GM19467 (cell line): Measurements from ENCODE around the gene AASDH.

Experiments
- ATAC-seq: cut with Tn5 transposase; IDR thresholded peaks from one replicate; pipeline ENCODE4 v1.9.1; 2021; ENCODE audit warnings: mild to moderate bottlenecking, moderate library complexity; ENCODE audit not compliant: unreplicated experiment

Gene AASDH

DNA sequence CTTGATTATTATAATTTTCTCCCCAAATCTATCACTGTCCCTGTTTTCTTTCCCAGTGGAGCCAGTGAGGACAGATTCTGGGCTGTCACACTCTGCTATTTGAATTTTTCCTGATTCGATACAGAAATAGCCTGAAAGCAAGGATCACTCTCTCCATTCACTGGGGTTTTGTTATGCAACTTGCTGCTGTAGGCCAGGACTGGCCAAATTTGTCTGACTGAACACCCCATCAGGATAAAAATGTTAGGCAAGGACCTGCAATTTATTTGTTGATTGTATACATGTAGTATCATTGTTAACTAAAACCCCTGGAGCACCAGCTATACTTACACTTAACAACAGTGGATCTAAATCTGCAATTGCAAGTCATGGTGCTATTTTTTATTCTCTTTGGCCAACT lies 68.7 kb downstream of the AASDH start:
- ATAC-seq, result no peak

DNA sequence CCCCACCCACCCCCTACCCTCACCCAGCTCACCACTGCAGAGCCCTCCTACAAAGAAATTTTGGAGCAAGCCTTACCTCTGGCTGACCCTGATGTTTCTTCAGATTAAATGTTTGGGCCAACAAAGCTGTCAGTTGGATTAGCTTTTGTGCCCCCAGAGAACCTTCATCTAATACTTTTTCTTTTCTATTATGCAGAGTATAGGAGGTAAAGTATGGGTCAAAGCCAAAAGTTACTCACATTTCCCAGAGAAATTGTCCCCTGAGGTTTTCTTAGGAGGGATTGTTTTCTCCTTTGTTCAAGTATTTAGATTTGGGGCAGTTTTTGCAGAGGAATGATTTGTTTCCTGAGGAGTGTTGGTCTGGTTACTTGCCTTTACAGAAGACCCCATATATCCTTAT lies 69.5 kb downstream of the AASDH start:
- no peak for ATAC-seq

DNA sequence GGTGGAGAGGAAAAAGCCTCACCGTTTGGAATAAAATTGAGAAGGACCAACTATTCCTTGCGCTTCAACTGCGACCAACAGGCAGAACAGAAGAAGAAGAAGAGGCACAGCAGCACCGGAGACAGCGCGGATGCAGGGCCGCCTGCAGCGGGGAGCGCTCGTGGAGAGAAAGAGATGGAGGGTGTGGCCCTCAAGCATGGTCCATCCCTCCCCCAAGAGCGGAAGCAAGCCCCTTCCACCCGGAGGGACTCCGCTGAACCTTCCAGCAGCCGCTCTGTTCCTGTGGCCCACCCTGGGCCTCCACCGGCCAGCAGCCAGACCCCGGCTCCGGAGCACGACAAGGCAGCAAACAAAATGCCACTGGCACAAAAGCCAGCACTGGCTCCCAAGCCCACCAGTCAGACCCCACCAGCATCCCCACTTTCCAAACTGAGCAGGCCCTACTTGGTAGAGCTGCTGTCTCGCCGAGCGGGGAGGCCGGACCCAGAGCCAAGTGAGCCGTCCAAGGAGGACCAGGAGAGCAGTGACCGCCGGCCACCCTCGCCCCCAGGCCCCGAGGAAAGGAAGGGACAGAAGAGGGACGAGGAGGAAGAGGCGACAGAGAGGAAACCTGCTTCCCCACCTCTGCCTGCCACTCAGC lies 71.2 kb downstream of the AASDH start:
- ATAC-seq, result no peak

DNA sequence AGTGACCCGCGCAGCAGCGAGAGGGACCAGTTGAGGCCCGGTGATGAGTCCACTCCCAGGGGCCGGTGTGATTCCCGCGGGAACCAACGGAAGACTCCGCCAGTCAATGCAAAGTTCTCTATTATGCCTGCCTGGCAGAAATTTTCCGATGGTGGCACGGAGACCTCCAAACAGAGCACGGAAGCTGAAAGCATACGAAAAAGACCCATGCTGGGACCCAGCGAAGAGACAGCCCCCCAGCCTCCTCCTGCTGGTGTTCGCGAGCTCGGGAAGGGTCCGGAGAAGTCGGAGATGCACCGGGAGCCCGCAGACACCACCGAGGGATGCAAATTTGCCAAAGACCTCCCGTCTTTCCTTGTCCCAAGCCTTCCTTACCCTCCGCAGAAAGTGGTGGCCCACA lies 71.7 kb downstream of the AASDH start:
- no peak for ATAC-seq

DNA sequence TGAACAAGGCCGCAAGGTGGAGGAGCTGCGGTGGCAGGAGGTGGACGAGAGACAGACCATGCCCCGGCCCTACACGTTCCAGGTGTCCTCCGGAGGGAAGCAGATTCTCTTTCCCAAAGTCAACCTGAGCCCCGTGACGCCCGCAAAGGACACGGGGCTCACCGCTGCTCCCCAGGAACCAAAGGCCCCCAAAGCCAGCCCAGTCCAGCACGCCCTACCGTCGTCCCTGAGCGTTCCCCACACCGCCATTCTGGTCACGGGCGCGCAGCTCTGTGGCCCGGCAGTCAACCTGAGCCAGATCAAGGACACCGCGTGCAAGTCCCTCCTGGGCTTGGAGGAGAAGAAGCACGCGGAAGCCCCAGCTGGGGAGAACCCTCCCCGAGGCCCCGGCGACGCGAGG lies 72.2 kb downstream of the AASDH start:
- ATAC-seq, result no peak

DNA sequence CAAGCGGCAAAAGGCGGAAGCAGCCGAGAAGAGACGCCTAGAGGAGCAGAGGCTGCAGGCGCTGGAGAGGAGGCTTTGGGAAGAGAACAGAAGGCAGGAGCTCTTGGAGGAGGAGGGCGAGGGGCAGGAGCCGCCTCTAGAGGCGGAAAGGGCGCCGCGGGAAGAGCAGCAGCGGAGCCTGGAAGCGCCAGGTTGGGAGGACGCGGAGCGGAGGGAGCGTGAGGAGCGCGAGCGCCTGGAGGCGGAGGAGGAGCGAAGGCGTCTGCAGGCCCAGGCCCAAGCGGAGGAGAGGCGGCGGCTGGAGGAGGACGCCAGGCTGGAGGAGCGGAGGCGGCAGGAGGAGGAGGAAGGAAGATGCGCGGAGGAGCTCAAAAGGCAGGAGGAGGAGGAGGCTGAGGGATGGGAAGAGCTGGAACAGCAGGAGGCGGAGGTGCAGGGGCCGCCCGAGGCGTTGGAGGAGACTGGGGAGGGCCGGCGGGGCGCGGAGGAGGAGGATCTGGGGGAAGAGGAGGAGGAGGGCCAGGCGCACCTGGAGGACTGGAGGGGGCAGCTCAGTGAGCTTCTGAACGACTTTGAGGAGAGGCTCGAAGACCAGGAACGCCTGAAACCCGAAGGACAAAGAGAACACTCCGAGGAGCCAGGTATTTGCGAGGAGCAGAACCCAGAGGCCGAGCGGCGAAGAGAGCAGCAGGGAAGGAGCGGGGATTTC lies 72.9 kb downstream of the AASDH start:
- no peak for ATAC-seq

DNA sequence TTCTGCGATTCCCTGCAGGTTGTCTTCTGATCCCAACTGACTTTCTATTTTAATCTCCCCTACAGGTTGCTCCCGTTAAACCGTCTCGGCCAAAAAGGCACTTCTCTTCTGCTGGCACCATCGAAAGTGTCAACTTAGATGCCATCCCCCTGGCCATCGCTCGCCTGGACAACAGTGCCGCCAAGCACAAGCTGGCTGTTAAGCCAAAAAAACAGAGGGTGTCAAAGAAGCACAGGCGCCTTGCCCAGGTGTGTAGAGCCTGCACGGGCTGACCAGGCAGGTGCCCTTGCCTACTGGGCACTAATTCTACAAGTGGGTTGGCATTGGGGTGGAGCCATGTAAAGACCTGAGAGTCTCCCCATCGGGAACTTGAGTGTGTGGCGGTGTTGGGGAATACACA lies 74.2 kb downstream of the AASDH start:
- ATAC-seq, result no peak

DNA sequence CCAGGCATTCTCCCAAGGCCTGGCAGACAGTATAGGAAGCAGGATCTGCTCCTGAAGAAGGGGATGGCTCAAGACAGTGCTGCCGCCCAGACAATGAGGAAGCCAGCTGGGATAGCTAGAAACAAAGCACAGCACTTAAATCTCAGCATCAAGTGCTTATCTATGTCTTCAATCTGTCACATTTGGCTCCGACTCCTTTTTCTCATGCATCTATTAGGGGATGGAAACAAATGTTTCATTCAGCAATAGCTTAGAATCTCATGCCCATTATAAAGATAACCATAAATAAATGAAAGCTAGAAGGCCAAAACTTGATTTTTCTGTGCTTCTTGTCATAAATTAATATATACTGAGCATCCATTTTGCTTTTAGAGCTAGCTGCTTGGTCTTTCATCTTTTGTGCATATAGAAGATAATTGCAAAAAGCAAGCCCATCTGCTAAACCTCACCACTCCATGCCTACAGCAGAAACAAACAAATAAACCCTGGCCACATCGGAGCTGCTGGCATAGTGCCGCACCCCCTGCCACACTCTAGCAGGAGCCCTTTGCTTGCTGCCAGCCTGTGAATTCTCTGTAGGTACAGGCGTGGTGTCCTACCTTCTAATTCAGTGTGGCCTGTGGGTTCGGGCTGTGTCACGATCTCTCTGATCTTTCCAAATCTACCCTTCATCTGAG lies 75.9 kb downstream of the AASDH start:
- no peak for ATAC-seq

DNA sequence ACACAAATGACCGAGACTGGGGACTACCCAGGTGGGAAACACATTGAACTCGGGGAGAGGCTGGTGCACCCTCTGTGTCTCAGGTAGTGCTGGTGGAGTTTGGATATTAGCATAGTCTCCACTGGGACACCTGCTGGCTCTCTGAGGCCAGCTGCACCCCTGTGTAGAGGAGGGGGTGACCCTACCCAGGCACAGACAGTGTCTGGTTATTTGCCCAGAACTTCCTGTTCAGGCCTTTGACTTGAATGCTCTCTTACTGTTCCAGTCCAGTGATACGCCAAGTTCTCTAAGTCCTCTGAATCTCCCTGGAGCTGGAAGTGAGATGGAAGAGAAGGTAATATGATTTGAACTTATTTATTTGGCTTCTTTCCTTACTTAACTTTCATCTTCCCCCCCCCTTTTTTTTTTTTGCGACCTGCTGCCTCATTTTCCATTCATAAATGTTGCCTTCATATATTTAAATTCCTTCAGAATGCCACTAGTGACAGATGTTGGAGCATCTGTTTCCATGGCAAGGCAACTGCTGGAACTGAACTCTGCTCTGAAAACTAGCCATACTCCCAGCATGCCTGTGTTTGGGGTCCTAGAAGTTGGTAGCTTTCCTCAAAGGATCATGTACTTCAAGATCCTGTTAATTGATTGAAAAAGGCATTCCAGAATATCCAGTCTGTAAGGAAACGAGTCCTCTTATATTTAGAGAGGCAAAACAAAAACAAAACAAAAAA lies 76.7 kb downstream of the AASDH start:
- no peak for ATAC-seq

DNA sequence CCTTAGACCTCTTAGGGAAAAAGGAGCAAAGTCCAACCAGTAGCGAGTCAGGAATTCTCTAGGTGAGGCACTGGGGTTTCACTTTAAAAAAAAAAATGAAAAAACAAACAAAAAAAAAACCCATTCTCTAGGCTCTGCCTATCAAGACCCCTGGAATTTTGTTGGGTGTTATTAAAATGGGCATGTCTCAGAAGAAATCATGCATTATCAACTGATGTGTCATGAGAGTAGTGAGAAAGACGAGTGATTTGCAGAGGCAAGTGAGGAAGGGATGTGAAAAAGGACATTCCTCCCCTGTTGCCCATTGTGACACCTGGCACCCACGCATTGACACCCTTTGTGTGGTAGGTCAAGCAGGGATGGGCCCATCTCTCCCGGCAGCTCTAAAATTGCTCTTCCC lies 78.9 kb downstream of the AASDH start:
- no peak for ATAC-seq

DNA sequence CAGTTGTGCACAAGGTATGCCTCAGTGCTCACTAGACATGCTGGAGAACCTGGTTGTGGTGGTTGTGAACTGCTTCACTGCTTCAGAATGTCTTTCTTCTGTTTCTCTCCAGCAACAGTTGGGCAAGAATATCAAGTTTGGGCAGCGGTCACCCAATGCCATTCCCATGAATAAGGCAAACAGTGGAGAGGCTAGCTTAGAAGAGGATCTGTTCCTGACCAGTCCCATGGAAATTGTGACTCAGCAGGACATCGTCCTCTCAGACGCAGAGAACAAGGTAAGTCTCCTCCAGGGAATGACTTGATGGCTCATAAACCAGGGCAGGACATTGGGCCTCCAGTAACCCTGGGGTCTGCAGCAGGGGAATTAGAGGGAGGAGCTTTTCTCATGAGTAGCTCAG lies 79.9 kb downstream of the AASDH start:
- no peak for ATAC-seq

DNA sequence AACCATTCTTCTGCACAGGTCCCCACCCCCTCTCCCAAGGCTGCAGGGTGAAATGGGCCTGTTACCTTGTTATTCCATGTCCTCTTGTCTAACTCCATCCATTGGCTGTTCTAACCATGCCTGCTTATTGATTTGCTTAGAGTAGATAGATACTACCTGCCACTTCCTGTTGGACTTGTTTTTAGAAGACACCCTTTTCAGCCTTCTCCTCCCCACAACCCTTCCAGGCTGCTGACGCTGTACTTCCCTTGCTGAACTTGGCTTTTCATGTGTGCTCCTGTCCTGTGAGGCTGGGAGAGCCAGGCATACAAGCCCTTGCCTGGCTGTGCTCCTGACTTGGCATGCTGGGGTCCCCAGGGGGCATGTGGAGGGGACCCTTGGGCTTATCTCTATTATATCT lies 81.9 kb downstream of the AASDH start:
- ATAC-seq, result no peak

DNA sequence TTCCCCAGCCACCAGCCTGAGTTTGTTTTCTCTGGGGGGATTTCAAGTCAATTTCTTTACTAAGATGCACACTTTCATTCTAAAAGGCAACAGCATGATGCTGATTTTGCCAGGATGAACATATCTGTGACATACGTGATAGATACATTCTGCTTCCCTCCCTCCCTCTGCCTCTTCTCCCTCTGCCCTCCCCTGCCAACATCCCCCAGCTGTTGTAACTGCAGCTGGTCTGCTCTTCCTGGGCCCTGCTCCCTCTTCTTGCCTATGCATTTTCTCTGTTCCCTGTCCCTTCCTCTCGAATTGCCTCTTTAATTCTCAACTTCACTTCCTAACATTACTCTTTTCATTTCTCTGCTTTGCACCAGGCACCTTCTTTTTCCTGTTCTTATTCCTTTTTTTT lies 83.4 kb downstream of the AASDH start:
- ATAC-seq, result no peak

DNA sequence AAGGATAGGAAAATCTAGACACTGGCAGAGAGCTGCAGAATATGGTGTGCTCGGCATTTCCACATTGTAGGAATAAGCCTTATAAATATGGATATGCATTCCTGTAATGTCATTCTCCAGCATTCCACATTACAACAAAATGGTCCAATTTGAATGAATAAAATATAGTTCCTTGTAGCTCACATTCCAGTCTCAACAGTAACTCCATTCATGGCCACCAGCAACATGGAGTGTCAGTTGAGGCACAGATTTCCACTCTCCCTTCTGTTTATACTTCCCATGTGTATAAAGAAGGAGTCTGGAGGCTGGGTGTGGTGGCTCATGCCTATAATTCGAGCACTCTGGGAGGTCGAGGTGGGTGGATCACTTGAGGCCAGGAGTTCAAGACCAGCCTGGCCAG lies 84.5 kb downstream of the AASDH start:
- ATAC-seq, result no peak

DNA sequence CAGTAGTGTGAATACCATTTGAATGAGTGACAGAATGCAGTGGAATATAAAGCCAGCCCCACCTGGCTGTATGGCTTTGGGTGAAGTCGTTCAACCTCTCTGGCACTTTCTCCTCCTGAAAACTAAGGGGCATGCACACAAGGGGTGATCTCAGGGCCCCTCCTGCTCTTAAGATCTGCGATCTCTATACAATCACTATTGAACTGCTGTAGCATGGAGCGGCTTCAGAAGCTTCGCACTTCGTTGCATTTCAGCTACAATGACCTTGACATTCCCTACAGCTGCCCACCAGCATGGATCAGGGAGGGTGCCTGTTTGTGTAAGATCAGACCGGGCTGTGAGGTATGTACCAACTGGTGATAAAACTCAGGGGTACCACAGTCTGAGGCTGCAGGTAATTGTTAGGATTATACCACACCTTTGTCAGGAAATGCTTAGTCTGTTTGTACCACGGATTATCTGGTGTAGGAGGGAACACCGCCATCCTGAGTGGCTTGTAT lies 85.2 kb downstream of the AASDH start:
- ATAC-seq, result no peak

DNA sequence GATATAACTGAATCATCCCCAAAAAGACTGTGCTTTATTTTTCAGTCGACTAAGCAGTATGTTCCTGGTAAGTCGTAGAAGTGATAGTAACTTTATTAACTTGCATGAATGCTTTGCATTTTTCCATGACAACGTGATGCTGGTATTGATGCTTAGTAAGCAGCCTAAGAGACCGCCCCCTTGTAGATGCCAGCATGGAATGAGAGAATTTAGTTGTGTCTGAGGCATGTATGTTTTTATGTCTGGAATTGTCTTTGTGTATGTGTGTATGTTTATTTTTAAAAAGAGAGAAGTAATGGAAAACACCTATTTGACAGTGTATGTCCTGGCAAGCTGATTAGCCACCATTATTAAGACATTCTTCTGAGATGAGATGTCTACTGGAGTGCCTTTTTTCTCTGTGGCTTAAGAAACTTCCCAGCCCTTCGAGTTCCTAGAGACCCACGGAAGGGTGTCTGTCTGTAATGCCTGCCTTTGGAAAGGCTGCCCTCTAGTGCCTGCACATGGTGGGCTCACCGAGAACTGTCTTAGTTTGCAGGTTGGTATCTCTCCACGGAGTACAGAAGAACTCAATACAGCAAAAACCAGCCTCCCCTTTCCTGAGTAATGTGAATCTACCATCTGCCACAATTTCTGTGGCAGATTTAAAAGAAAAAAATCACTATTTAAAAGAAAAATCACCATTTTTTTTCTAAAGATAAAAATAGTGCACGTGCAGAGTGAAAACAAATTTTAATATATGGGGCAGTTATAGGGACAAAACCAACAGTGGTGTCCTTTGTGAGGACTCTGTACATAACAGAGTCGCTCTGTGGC lies 85.9 kb downstream of the AASDH start:
- ATAC-seq, result peak; percentile 73

DNA sequence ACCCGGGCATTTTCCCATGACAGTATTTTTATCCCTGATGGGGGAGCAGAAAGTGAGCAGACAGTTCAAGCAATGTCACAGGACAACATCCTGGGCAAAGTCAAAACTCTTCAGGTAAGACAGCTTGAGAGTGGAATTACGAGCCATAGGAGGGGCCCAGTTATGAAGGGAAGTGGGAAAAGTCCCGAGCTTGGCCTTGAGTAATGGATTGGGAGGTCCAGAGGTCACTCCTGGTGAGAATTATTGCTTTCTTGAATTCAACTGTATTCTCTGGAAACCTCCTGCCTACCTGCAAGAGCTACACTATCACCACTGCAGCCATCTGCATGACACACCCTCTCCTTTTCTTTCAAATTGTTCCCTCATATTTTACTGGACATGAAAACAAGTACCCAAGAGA lies 89.1 kb downstream of the AASDH start:
- ATAC-seq, result no peak

DNA sequence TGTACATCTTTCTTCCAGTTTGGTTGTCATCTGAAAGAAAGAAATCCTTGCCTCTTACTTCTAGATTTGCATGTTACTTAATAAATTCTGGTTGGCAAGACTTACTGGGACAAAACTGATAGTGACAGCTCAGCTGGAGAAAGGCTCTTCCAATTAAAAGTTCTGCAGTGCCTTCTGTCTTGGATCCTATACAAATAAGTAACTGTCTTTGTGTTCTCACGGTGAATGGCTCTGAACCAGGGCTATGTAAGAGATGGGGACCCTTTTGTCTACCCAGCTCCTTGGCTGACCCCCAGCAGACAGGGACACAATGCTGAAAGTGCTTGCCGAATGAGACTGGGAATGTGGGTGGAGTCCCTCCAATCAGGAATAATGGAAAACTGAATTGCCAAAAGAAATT lies 89.5 kb downstream of the AASDH start:
- ATAC-seq, result no peak

DNA sequence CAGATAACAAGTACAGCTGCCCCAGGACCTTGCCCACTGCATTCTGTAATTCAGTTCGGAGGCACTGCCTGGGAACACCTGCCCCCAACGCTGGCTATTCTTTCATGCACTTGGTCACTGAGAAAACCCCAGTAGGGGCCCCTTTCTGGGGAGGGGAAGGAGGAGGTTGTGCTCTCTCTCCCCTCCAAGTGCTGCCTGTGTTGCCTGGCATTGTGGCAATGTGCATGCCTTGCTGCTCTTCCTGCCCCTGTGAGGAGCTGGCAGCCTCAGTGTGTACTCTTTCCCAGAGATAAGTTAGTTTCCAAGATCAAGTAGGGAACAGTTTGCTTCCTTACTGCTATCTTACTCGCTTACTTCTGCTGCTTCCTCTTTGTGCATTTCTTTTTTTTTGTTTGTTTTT lies 90.8 kb downstream of the AASDH start:
- ATAC-seq, result no peak

DNA sequence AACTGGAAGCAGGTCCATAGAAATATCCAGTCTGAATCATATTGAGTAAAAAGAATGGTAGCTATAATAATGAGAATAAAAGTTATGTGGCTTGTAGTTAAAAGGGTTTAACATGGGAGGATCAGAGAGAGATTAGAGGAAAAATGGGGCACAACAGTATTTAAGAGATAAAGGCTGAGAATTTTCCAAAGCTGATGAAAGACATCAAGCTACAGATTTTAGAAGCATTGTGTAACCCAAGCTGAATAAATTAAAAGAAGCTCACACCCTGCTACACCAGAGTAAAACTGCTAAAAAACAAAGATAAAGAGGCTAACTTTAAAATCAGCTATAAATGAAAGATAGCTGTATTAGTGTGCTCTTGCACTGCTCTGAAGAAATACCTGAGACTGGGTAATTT lies 94.2 kb downstream of the AASDH start:
- ATAC-seq, result no peak

DNA sequence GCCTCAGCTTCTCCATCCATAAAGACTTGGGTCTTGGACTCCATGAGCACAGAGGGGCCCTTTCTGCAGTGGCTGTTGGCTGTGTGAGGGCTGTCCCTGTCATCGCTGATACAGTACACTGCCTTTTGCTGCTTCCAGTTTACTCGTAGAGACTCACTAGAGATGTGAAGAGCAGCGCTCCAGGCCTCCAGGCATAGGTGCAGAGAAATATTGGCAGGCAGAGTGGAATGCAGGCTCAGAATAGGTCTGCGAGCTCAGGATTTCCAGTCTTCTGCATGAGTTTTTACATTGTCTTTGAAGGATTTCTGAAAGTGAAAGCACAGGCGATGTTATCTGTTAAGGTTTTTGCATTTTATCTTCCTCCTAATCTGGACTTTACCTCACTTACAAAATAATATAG lies 97.4 kb downstream of the AASDH start:
- ATAC-seq, result no peak
